OCI-LY7 (cell line): ENCODE data around the gene DAGLA.

Experiments
- EZH2phosphoT487 ChIP-seq: fragments of 200-600 bp; sonication (generic); IDR thresholded peaks from 2 replicates; pipeline ENCODE4 v1.6.1; 2018; ENCODE audit warnings: low read depth, borderline replicate concordance, mild to moderate bottlenecking, mixed run types, antibody characterized with exemption, low read length, moderate library complexity, mixed read lengths
- TF ChIP-seq, protein P1 (sequence below): fragments of 200-600 bp; sonication (generic); conservative IDR thresholded peaks from 2 replicates; pipeline ENCODE4 v1.5.1; 2014; ENCODE audit warnings: mild to moderate bottlenecking, antibody characterized with exemption, low read length, moderate library complexity, mixed read lengths

DNA sequence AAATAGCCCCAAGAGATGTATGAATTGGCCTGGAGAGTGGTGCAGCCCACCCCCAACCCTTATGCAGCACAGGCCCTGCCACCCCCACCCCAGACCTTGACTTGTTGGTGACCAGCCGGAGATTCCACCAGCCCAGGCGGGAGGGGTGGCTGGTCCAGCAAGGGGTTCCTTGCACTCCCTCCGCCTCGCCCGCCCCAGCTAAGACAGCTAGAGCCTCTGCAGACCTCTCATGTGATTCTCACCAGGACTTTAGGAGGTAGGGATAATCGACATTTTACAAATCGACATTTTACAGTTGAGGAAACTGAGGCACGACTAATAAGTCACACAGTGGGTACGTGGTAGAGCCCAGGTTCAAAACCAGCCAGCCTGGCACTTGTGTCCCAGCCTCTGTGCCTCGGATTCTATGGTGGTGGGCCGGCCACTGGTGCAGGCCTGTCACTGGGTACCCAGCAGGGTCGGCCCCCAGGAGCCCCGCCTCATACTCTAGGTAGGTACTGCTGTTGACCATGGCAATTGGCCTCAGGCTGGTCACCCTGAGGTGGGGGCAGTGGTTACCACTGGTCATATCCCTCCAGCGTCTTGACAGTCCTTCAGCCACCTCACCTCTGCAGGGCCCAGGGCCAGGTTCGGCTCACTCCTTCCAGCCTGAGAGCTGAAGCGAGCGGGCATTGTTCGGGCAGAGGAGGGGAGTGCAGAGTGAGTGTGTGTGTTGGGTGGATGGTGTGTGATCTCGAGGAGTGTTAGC lies 37.3 kb downstream of the DAGLA start:
- TF ChIP-seq, protein P1, sequence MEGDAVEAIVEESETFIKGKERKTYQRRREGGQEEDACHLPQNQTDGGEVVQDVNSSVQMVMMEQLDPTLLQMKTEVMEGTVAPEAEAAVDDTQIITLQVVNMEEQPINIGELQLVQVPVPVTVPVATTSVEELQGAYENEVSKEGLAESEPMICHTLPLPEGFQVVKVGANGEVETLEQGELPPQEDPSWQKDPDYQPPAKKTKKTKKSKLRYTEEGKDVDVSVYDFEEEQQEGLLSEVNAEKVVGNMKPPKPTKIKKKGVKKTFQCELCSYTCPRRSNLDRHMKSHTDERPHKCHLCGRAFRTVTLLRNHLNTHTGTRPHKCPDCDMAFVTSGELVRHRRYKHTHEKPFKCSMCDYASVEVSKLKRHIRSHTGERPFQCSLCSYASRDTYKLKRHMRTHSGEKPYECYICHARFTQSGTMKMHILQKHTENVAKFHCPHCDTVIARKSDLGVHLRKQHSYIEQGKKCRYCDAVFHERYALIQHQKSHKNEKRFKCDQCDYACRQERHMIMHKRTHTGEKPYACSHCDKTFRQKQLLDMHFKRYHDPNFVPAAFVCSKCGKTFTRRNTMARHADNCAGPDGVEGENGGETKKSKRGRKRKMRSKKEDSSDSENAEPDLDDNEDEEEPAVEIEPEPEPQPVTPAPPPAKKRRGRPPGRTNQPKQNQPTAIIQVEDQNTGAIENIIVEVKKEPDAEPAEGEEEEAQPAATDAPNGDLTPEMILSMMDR: no peak
- TF ChIP-seq EZH2phosphoT487: no peak
